GM12892 (cell line): ENCODE data around the gene PPA1.

Experiments
- DNase-seq: peaks from one replicate; pipeline ENCODE4 v3.0.0; 2011; ENCODE audit not compliant: insufficient read length
- FAIRE-seq: peaks from 2 replicates; lab custom pipeline; 2011; peaks lifted over from hg19 to GRCh38; lab: Jason Lieb, UNC
- POLR2A ChIP-seq: IDR thresholded peaks from 2 replicates; pipeline ENCODE4 v1.6.1; 2011; ENCODE audit warnings: low read depth, low read length, control low read depth
- POLR2AphosphoS5 ChIP-seq: IDR thresholded peaks from 2 replicates; pipeline ENCODE4 v1.6.1; 2011; ENCODE audit warnings: low read depth, low read length, control low read depth
- TAF1 ChIP-seq: IDR thresholded peaks from 2 replicates; pipeline ENCODE4 v1.6.1; 2011; ENCODE audit warnings: low read depth, mild to moderate bottlenecking, control low read depth, low read length, borderline replicate concordance

PPA1 gene

DNA sequence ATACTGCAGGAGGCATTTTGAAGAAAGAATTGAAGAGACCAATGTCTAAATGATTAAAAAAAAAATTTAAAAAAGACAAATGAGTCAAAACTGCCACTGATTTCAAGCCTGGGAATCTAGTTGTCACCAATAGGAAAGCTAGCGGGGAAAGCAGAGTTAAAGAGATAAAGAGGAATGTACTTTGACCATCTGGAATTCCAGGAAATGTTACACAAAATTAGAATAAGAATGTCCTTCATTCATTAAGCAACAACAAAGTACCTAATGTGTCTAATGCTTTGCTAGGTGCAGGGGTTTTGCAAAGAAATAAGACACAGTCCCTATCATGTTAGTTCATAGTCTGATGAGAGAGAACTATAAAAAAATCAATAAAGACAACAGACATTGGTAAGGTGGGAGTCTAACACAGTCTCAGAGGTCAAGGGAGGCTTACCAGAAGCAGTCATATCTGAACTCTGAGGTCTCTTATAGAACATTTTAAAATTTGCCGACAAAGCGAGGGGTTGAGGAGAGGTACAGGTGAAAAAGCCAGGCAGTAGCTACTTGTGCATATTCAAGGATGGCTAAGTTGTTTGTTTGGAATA, 77.9 kb downstream of the PPA1 start:
- no peak for FAIRE-seq
- TF ChIP-seq POLR2AphosphoS5 (no peak), POLR2A (no peak), TAF1 (no peak)
- DNase-seq, result no peak
